GM12874 (cell line): Measurements from ENCODE around the gene P2RX7.

Experiments used
- CTCF ChIP-seq: IDR thresholded peaks from 2 replicates; pipeline ENCODE4 v1.5.1; 2011; ENCODE audit warnings: low read depth, mild to moderate bottlenecking, control low read depth, low read length, moderate library complexity; ENCODE audit not compliant: insufficient read depth

Gene P2RX7

GRCh38 chr12:121184984-121185889 is 52.6 kb downstream of the P2RX7 start:
- TF ChIP-seq CTCF = no peak

- no peak for TF ChIP-seq CTCF
Measured at GRCh38 chr12:121186826-121187225, 54.1 kb downstream of the P2RX7 start.

GRCh38 chr12:121187501-121187900 is 54.8 kb downstream of the P2RX7 start:
- TF ChIP-seq CTCF = no peak

- no peak for TF ChIP-seq CTCF
Measured at GRCh38 chr12:121188227-121188626, 55.6 kb downstream of the P2RX7 start.

- TF ChIP-seq CTCF = no peak
Measured at GRCh38 chr12:121189131-121189530, 56.5 kb downstream of the P2RX7 start.

- no peak for TF ChIP-seq CTCF
Measured at GRCh38 chr12:121189619-121190155, 57.0 kb downstream of the P2RX7 start.

GRCh38 chr12:121190523-121191031 is 57.9 kb downstream of the P2RX7 start:
- TF ChIP-seq CTCF = no peak
